ENCODE results near the gene FSCN2.
"Not testable (repeated sequence)": the region's sequence is repeated elsewhere in the genome, so short reads cannot be mapped to it uniquely, and the experiment has no call there.

The FSCN2 gene

DNA sequence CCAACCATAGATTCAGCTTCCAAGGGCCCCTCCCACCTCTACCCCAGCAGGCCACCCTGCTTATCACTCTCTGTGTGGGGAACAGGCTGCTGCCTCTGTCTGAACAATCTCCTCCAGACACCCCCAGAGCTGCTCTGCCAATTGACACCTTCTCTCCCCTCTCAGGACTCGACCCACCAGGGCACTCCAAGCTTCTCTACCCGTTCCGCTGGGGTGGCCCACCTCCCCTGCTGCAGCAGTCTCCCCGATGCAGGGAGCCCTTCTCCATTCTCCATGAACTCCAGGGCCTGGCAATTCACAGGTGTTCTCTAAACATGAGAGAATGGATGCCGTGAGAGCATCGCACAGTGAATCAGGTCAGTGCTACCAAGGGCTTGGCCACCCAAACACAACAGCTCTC is 52.3 kb downstream of the FSCN2 start:
- no peak for DNase-seq

DNA sequence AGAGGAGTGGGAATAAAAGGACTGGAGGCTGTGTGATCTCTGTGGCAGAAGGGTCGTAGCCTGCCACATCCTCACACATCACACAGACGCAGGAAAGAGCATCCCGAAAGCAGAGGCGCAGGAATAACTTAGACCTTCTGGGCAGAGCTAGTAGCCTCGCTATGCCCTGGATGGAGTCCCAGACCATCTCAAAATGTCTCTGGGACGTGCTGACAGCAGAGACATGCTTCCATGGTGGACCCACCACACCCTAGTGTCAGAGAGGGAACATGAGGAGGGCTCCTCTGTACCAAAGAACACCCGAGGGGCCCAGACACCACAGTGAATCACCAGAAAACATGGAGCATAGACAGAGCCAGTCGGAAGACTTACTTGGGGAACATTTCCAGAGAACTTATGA is 53.6 kb downstream of the FSCN2 start:
- DNase-seq, result no peak

DNA sequence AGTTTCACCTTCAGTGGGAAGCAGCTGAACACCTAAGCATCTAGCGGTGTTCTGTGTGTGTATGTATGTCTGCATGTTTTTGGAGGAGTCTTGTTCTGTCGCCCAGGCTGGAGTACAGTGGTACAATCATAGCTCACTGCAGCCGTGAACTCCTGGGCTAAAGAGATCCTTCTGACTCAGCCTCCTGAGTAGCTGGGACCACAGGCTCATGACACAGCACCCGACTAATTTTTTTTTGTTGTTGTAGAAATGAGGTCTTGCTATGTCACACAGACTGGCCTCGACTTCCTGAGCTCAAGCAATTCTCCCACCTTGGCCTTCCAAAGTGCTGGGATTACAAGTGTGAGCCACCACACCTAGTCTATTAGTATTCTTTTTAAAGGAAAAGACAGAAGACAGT is 54.2 kb downstream of the FSCN2 start:
- no peak for DNase-seq

DNA sequence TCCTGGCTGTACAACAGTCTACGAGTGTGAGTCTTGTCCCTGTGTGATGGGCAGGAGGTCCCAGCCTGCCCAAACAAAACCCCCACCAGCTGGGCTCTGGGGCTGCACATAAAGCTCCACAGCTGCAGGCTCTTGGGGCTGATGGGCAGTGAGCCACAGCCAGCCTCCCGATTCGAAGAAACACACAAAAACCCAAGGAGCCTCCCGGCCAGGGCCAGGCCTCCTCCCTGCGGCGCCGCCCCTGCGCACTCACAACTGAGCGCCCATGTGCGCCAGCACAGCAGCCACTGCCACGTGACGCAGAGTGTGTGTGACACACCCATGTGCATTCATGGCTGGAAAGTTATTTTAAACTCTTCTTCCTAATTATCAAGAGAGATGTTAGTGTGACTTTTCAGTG is 54.6 kb downstream of the FSCN2 start:
- DNase-seq, result no peak

DNA sequence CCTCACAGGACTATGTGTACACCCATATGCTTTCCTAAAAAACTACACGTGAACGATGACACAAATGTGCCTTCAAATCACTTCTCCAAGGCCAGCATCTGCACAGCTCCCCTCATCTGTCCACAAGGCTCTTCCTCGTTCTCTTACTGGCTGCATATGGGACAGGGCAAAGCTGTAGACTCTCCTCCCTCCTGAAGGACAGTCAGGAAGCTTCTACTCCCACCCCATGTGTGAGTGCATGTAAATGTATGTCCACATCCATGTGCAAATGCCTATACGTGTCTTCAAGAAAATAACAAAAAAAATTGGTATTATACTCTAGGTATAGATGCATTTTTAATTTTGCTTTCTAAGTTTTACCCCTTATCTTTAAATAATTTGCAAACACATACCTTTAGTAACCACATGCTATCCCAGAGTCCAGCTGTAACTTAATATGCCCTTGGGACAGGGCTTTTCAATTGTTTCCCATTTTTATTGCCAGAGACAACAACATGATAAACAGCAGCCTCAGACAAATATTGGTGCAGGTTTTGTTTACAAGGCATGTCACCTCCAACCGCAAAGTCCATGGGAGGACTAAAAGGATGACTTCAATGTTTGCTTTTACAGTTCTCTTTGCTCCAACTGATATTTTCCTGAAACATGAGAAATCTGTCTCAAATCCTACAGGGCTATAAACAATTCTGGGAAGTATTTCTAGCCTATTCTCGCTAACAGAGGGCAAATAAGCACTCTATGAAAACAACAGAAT is 55.6 kb downstream of the FSCN2 start:
- no peak for DNase-seq

DNA sequence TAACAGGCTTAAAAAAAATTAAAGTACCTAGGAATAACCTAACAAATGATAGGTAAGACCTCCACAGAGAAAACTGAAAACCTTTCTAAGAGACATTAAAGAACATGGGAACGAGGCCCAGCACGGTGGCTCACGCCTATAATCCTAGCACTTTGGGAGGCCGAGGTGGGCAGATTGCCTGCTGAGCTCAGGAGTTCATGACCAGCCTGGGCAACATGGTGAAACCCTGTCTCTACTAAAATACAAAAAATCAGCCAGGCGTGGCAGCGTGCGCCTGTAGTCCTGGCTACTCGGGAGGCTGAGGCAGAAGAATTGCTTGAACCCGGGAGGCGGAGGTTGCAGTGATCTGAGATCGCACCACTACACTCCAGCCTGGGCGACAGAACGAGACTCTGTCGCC is 56.6 kb downstream of the FSCN2 start:
- DNase-seq, result not testable (repeated sequence)

DNA sequence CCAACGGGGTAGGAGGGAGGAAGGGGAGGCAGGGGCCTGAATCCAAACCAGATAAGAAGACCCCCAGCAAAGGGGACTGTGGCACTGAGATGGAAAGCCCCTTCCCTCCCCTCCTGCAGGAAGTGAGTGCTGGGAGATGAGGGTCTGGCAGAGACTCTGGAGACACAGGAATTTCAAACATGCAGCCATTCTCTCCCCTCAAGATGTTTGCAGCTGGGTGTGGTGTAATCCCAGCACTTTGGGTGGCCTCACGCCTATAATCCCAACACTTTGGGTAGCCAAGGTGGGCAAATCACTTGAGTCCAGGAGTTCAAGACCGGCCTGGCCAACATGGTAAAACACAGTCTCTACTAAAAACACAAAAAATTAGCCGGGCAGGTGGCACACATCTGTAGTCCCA is 57.9 kb downstream of the FSCN2 start:
- no peak for DNase-seq
